H7 (cell line): Measurements from ENCODE around the gene ENTPD8. TPM values are rescaled to one million over a fixed set of nuclear protein-coding genes. Genes with fewer than 3 reads are reported as not detected.
"Not testable (repeated sequence)": the region's sequence is repeated elsewhere in the genome, so short reads cannot be mapped to it uniquely, and the experiment has no call there.

Experiments
- DNase-seq: peaks from one replicate; pipeline ENCODE4 v3.0.0; 2012
- H3K27me3 ChIP-seq: 2 replicates; pipeline ENCODE4 v1.6.0; 2011; ENCODE audit warnings: mild to moderate bottlenecking, low read length; ENCODE audit not compliant: control insufficient read depth, insufficient read depth
- H3K36me3 ChIP-seq: replicated peaks from 2 replicates; pipeline ENCODE4 v1.5.1; 2011; ENCODE audit warnings: low read length; ENCODE audit not compliant: control insufficient read depth, insufficient read depth
- H3K4me3 ChIP-seq: 2 replicates; pipeline ENCODE4 v1.5.1; 2011; ENCODE audit warnings: low read depth, mild to moderate bottlenecking, control low read depth, low read length, moderate library complexity; ENCODE audit not compliant: insufficient read depth
- total RNA-seq: library from RNA; depleted of rRNA; stranded (reverse); fragments of >200 nt; shearing (Covaris generic); gene quantifications from 2 replicates; pipeline ENCODE4 v1.2.3, GENCODE V29; 2014

The ENTPD8 gene
- total RNA-seq, 1 experiment from 2014 or later: 0.76 TPM

- H3K27me3 ChIP-seq: no peaks in the 10 kb centered on the region
- H3K36me3 ChIP-seq: no peaks in the 10 kb centered on the region
- peak; percentile 84 for DNase-seq
- H3K4me3 ChIP-seq: no peak overlapping the region
Observed at GRCh38 chr9:137411645-137412380, 29.3 kb downstream of the ENTPD8 start.

GRCh38 chr9:137411260-137411644 lies 29.9 kb downstream of the ENTPD8 start:
- Histone ChIP-seq H3K27me3 (no peaks in the 10 kb centered on the region), H3K36me3 (no peaks in the 10 kb centered on the region), H3K4me3 (no peak overlapping the region)
- no peak for DNase-seq

- Histone ChIP-seq H3K36me3 (no peaks in the 10 kb centered on the region), H3K4me3 (no peak overlapping the region), H3K27me3 (no peaks in the 10 kb centered on the region)
- no peak for DNase-seq
Observed at GRCh38 chr9:137410891-137411249, 30.3 kb downstream of the ENTPD8 start.

- H3K4me3 ChIP-seq, H3K36me3 ChIP-seq, DNase-seq, H3K27me3 ChIP-seq: not testable (repeated sequence)
Observed at GRCh38 chr9:137410236-137410890, 30.8 kb downstream of the ENTPD8 start.

DNA sequence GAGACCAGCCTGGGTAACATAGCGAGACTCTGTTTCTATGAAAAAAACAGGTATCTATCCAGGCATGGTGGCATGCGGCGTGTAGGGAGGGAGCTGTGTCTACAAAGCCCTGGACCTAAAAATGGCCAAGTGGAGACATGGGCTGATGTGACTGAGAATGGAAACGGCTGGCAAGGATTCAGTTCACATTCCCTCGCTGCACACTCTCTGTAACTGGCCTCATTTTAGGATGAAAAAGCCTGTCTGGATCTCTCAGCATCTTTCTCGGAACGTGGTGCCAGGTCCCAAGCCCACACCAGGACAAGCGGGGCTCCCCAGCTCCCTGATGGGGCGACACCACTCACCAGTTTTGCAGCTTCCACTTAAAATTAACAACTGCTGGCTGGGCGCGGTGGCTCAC lies 31.6 kb downstream of the ENTPD8 start:
- H3K4me3 ChIP-seq: no peak overlapping the region
- H3K36me3 ChIP-seq: no peaks in the 10 kb centered on the region
- no peaks in the 10 kb centered on the region for H3K27me3 ChIP-seq
- peak; percentile 26 for DNase-seq

- peak; percentile 58 for DNase-seq
- Histone ChIP-seq H3K27me3 (no peaks in the 10 kb centered on the region), H3K36me3 (no peaks in the 10 kb centered on the region), H3K4me3 (no peak overlapping the region)
Observed at GRCh38 chr9:137408651-137409405, 32.3 kb downstream of the ENTPD8 start.

- Histone ChIP-seq H3K27me3 (no peaks in the 10 kb centered on the region), H3K4me3 (no peak overlapping the region)
- DNase-seq: peak; percentile 75
Observed at GRCh38 chr9:137407590-137408300, 33.4 kb downstream of the ENTPD8 start.

GRCh38 chr9:137406876-137407589 lies 34.1 kb downstream of the ENTPD8 start:
- H3K27me3 ChIP-seq: no peaks in the 10 kb centered on the region
- peak overlapping the region; percentile 33 for H3K4me3 ChIP-seq
- H3K36me3 ChIP-seq: no peaks in the 10 kb centered on the region
- peak; percentile 99 for DNase-seq

More at GRCh38 chr9:137407590-137408300, 33.4 kb downstream of the ENTPD8 start:
- H3K36me3 ChIP-seq: no peaks in the 10 kb centered on the region

GRCh38 chr9:137406085-137406760 lies 34.9 kb downstream of the ENTPD8 start:
- Histone ChIP-seq H3K4me3 (no peak overlapping the region), H3K36me3 (no peaks in the 10 kb centered on the region), H3K27me3 (no peaks in the 10 kb centered on the region)
- no peak for DNase-seq

DNA sequence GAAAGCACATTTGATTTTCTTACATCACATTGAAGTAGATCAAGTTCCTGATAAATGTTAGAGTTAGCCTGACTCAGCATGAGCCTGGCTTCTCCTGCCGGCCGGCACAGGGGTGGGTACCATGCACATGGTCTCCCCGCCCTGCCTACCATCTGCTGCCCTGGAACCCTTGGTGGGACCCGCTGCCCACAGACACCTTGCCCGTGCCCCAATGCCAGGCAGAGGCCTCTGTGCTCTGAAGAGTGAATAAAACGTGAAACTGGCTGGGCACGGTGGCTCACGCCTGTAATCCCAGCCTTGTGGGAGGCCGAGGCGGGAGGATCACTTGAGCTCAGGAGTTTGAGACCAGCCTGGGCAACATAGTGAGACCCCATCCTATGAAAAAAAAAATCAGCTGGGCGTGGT lies 35.5 kb downstream of the ENTPD8 start:
- Histone ChIP-seq H3K4me3 (no peak overlapping the region), H3K36me3 (no peaks in the 10 kb centered on the region), H3K27me3 (no peaks in the 10 kb centered on the region)
- peak; percentile 31 for DNase-seq

- Histone ChIP-seq H3K4me3 (no peak overlapping the region), H3K36me3 (no peaks in the 10 kb centered on the region), H3K27me3 (no peaks in the 10 kb centered on the region)
- DNase-seq: peak; percentile 47
Observed at GRCh38 chr9:137404961-137405567, 36.1 kb downstream of the ENTPD8 start.

- H3K4me3 ChIP-seq: no peak overlapping the region
- DNase-seq: no peak
- H3K36me3 ChIP-seq: no peaks in the 10 kb centered on the region
- H3K27me3 ChIP-seq: no peaks in the 10 kb centered on the region
Observed at GRCh38 chr9:137403269-137403668, 37.9 kb downstream of the ENTPD8 start.

DNA sequence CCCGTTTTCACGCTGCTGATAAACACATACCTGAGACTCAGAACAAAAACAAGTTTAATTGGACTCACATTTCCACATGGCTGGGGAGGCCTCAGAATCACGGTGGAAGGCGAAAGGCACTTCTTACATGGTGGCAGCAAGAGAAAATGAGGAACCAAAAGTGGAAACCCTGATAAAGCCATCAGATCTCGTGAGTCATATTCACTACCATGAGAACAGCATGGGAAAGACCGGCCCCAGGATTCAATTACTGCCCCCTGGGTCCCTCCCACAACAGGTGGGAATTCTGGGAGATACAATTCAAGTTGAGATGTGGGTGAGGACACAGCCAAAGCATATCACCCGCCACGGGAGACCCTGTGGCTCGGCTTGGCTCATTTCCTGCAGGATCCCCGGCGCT lies 38.4 kb downstream of the ENTPD8 start:
- DNase-seq: no peak
- Histone ChIP-seq H3K36me3 (no peaks in the 10 kb centered on the region), H3K27me3 (no peaks in the 10 kb centered on the region), H3K4me3 (no peak overlapping the region)
